C4-2B (cell line): Measurements from ENCODE around the gene TPRN.

Source experiments
- H3K27ac ChIP-seq: fragments of 450-650 bp; 2 replicates; pipeline ENCODE4 v1.5.1; 2017
- ZFX ChIP-seq: fragments of 450-650 bp; IDR thresholded peaks from 2 replicates; pipeline ENCODE4 v1.6.1; 2017
- TF ChIP-seq, protein P1 (sequence below): fragments of 450-650 bp; conservative IDR thresholded peaks from 2 replicates; pipeline ENCODE4 v1.5.1; 2017; ENCODE audit warnings: mild to moderate bottlenecking

TPRN gene

DNA sequence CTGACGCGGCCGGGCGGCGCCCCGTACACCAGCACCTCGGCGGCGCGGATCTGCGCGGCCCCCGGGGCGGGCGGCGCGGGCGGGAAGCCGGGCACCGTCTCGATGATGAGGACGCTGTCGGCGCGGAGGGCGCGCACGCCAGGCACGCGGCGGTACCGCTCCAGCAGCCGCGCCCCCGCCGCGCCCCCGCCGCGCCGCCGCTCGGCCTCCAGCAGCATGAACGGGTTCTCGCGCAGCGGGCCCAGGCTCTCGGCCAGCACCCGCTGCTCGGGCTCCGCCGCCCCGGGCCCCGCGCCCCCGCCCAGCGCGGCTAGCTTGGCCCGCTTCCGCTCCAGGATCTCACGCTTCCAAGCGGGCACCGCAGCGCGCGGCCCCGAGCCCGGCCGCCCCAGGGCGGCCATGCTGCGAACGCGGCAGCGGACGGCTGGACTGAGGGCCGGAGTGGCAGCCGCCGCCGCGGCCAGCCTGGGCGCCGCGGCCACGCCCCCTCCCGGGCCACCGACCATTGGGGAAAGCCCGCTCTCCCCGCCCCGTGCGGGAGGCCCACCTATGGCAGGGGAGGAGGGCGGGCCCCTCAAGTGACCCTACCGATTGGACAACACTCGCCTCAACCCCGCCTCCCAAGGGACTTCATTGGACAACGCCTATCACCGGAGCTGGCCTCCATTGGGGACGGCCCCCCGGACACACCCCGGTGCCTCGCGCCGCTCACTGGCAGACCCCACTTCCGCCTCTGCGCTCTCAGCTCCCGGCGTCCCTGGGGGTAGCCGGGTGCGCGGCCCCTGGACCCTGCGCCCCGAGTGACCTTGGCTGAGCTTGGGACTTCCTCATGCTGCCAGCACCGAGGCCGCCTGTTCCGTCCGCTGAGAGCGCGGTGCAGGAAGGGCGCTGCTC lies at the start of gene TPRN:
Gene TPRN, minus strand, starts transcription at position 431 of the 894 bp plus-strand sequence. Its CDS starts 30 bp downstream, at position 401.
- peak; percentile 69; the same call in 1 of the 2 replicates for TF ChIP-seq ZFX
- TF ChIP-seq, protein P1, sequence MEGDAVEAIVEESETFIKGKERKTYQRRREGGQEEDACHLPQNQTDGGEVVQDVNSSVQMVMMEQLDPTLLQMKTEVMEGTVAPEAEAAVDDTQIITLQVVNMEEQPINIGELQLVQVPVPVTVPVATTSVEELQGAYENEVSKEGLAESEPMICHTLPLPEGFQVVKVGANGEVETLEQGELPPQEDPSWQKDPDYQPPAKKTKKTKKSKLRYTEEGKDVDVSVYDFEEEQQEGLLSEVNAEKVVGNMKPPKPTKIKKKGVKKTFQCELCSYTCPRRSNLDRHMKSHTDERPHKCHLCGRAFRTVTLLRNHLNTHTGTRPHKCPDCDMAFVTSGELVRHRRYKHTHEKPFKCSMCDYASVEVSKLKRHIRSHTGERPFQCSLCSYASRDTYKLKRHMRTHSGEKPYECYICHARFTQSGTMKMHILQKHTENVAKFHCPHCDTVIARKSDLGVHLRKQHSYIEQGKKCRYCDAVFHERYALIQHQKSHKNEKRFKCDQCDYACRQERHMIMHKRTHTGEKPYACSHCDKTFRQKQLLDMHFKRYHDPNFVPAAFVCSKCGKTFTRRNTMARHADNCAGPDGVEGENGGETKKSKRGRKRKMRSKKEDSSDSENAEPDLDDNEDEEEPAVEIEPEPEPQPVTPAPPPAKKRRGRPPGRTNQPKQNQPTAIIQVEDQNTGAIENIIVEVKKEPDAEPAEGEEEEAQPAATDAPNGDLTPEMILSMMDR: no peak
- H3K27ac ChIP-seq: peak within 1 kb of the TSS; percentile 85

DNA sequence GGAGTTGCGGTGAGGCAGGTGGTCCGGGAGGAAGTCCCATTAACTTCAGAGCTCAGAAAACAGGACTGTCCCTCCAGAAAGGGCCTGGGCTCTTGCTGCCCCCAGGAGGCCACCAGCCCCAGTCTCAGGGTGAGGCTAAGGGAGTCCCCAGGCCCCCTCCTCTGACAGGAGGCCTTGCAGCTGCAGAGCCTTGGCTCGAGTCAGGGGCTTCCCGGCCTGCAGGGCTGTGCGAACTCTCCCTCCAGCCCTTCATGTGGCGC lies 47.3 kb upstream of the TPRN start:
- no peak overlapping the region for H3K27ac ChIP-seq
- TF ChIP-seq, protein P1: no peak
- TF ChIP-seq ZFX: no peak

GRCh38 chr9:137247135-137247915 lies 46.8 kb upstream of the TPRN start:
- no peak overlapping the region for H3K27ac ChIP-seq
- TF ChIP-seq, protein P1: no peak
- TF ChIP-seq ZFX: no peak

DNA sequence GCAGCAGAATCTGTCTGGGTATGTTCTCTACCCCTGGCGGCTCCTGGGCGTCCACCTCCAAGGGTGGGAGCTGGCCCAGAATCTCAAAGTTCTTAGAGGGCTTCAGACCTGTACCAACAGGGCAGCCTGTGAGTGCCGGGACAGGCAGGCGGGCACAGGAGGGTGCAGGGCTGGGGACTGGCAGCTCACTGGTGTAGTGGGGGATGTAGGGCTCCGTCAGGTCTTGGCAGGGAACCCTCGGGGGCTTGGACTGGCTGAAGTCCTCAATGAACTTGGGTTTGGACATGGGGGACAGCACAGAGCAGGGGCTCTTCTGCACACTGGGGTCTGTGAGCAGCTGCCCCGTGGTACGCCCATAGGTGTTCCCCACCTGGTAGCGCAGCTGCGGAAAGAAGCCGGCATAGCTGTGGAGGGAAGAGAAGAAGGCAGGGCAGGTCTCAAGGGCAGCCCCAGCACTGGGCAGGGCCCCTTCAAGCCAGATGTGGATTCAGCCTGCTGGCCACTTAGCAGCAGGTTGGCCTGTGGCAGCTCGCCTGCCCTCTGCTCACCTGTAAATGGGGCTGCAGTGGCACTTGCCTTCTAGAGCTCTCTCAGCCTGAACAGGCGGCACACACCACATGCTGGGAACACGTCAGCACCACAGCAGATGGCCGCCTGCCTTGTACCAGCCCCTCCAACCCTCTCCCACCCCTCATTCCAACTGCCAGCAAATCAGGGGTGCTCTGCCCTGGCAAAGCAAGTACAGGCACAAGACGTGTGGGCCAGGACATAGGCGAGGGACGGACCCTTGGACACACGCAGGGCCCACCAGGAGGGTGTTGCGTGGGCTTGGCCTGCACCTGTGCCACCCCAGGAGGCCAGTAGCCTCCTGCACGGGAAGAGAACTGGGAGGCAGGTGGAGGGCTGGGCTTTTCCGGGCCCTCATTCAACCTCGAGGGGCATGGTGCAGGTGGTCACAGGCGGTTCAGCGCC lies 45.2 kb upstream of the TPRN start:
- no peak for TF ChIP-seq ZFX
- TF ChIP-seq, protein P1: no peak
- H3K27ac ChIP-seq: no peak overlapping the region

DNA sequence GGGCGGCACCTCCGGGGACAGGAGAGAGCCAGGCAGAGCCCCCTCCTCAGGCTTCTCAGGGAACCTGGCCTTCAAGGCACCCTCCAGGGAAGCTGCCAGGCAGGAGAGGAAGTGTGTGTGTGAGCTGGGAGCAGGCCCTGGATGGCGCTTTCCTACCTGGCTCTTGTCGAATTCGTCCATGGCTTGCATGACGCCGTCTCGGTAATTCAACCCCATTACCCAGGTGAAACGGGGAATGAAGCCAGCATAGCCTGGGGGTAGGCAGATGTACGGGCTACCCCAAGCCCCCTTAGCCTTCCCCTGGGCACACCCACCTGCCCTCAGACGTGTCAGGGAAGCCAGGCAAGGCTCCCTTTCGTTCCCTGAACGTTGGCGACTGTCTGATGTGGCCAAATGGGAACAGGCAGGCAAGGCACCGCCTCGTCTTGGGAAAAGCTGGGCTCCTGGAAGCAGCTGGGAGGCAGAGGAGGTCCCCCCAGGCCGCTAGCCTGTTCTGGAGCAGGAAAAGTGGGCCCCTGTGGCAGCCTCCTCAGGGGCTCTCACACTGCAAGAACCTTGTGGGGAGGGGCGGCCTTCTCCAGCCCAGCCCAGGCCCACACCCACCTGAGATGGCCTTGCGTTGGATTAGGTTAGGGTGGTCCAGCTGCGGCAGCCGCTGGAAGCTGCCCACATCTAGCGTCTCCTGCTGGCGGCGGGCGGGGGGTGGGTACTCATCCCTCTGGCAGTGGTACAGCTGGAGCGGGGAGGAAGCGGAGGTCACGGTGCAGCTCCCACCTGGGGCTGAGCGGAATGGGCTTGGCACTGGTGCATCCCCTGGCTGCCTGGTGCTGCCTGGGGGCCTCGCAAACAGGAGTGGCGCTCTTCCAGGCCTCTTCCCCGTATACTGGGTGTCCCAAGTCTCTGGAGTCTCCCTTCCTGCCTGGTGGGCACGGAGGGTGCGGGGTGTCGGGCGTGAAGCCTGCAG lies 44.2 kb upstream of the TPRN start:
- TF ChIP-seq ZFX: no peak
- TF ChIP-seq, protein P1: no peak
- no peak overlapping the region for H3K27ac ChIP-seq
